ENCODE results near the gene HAGHL.

The HAGHL gene, protein sequence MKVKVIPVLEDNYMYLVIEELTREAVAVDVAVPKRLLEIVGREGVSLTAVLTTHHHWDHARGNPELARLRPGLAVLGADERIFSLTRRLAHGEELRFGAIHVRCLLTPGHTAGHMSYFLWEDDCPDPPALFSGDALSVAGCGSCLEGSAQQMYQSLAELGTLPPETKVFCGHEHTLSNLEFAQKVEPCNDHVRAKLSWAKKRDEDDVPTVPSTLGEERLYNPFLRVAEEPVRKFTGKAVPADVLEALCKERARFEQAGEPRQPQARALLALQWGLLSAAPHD

DNA sequence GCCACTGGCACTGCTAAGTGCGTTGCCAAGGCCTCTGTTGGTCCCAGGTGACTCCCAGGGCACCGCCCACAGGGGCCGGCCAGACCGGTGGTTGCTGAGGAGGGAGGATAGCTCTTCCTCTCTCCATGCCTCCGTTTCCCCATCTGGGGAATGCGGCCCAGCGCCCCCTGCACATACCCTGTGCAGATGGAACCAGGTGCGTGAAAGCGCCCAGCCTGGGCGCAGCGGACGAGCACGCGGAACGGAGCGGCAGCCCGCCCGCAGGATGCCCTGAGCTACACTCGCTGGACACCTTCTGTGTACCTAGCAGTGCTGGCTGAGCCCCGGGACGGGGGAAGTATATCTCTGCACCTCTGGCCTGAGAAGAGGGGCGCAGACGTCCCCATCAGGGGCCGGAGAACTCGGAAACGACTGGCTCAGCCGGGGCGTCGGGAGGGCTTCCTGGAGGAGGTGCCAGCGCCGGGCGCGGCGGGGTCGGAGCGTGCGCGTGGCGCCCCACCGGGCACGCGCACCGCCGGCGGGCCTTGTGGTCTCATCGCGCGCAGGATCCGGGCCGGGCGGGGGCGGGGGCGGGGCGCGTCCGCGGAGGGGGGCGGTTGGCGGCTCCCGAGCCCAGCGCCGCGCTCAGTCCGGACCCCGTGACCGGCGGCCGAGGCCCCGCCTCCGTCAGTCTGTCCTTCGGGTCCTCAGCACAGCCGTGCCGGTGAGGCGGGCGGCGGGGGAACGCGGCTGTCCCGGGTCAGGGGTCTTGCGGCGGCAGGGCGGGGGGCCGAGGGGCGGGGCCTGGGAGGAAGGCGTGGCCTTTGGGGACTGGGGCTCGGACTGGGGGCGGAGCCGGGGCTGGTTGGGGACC is at the start of gene HAGHL, which contains the start of gene CCDC78:
Gene HAGHL (plus strand): TSS at position 669 of the 853 bp plus-strand sequence. CDS start 404 bp downstream, outside the sequence.
Gene CCDC78 (minus strand): TSS at position 6 of the 853 bp plus-strand sequence. CDS start 76 bp downstream, outside the sequence.
- peak; percentile 21 to 65 for DNase-seq (ENCODE audit: low read depth in 2 of 2)

DNA sequence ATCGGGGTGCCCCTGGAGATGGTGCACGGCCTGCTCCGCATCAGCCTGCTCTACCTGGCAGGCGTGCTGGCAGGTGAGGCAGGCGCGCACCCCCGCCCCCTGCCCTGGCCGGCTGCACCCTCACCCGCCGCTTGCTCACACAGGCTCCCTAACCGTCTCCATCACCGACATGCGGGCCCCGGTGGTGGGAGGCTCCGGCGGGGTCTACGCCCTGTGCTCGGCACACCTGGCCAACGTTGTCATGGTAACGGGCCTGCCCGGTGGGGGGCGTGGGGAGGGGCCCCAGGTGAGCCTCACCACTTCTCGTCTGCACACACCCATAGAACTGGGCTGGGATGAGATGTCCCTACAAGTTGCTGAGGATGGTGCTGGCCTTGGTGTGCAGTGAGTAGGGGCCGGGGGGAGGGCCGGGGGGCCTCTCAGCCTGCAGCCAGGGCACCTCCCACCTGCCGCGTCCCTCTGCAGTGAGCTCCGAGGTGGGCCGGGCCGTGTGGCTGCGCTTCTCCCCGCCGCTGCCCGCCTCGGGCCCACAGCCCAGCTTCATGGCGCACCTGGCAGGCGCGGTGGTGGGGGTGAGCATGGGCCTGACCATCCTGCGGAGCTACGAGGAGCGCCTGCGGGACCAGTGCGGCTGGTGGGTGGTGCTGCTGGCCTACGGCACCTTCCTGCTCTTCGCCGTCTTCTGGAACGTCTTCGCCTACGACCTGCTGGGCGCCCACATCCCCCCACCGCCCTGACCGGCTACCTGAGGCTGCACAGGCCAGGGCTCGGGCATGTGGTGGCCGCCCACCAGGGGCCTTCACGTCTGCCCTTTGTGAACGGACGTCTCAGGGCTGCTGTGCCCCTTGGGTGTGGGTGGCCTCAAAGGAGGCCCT is 49.4 kb upstream of the HAGHL start:
- DNase-seq (ENCODE audit: low read depth in 2 of 2), result no peak

DNA sequence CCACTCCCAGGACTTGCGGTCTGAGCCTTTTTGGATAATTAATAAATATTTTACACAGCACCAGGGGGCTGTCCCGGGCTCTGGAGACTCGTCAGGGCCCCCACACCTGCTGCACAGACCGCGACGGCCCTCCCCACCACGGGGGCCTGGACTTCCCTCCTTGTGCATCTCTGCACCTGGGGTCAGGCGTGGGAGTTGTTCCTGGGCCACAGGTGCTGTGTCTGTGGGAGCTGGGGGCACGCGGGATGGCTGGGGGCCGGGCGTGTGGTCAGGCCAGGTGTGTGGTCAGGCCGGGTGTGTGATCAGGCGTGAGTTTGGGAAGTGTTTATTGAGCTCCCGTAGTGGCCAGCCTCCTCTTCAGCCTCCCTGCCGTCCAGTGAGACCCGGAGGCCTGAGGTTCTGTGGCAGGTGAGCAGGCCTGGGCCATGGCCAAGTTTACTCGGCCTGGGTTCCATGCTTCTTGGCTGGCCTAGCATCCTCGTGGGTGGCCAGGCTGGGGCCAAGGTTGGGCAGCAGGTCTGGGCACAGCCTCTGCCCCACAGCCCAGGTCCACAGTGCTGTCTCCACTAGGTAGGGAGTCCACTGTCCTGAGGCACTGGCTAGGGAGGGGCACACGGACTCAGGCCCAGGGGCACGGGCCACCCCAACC is 48.6 kb upstream of the HAGHL start:
- no peak for DNase-seq (ENCODE audit: low read depth in 2 of 2)

GRCh38 chr16:678858-679813 is 47.8 kb upstream of the HAGHL start:
- peak in 1 of 2 donors; percentile 43 for DNase-seq (ENCODE audit: low read depth in 2 of 2)

DNA sequence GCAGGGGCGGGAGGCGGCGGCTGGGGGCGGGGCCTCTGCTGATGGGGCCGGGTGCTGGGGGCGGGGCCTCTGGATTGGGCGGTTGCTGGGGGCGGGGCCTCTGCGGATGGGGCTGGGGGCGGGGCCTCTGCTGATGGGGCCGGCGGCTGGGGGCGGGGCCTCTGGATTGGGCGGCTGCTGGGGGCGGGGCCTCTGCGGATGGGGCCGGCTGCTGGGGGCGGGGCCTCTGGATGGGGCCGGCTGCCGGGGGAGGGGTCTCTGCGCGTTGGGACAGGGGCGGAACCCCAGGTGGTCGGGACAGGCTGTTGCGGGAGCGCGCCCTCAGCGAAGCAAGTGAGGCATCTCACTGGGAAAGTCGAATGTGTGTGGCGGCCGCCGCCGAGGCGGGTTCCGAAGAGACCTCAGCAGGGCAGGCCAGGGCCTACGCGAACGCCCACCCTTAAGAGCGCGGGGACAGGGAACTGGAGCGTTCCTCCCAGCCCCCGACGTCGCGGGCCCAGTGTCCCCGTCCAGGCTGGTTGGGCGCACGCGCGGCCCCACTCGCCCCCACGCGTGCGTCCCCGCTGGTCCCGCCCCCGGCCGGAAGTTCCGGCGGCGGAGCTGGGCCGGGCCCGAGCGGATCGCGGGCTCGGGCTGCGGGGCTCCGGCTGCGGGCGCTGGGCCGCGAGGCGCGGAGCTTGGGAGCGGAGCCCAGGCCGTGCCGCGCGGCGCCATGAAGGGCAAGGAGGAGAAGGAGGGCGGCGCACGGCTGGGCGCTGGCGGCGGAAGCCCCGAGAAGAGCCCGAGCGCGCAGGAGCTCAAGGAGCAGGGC is 46.9 kb upstream of the HAGHL start, which contains the start of gene STUB1:
Gene STUB1 (plus strand): TSS at position 597 of the 811 bp plus-strand sequence. CDS start 116 bp downstream, at position 713.
- DNase-seq (ENCODE audit: low read depth in 2 of 2), result peak; percentile 74 to 85

DNA sequence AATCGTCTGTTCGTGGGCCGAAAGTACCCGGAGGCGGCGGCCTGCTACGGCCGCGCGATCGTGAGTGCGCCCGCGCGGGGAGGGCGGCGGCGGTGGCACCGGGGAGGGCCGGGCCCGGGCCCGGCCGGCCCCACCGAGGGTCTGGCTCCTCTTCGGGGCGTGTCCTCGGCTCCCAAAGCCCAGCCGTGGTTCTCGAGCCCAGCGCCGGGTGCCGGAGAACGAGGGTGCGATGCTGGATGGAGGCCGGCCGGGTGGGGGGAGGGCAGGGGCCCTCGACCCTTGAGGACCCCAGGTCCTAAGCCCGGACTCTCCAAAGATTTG is 46.3 kb upstream of the HAGHL start:
- DNase-seq (ENCODE audit: low read depth in 2 of 2), result no peak

- no peak for DNase-seq (ENCODE audit: low read depth in 2 of 2)
These were observed 45.8 kb upstream of the HAGHL start for GRCh38 chr16:680967-681745.

DNA sequence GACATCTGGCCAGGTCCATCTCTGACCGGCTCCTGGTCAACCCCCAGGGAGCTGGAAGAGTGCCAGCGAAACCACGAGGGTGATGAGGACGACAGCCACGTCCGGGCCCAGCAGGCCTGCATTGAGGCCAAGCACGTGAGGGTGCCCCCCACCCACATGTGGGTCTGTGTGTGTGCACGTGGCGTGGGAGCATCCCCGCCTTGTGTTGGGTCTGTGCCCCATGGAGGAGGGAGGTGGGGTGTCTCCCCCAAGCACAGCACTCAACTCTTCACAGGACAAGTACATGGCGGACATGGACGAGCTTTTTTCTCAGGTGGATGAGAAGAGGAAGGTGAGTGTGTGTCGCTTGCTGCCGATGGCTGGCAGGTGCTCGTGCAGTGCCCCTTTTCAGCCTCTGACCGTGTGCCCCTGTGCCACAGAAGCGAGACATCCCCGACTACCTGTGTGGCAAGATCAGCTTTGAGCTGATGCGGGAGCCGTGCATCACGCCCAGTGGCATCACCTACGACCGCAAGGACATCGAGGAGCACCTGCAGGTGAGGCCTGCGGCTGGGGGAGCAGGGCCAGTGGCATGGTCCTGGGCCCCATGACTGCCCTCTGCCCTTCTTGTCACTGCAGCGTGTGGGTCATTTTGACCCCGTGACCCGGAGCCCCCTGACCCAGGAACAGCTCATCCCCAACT is 45.0 kb upstream of the HAGHL start:
- no peak for DNase-seq (ENCODE audit: low read depth in 2 of 2)

GRCh38 chr16:682493-683395 is 44.2 kb upstream of the HAGHL start:
- DNase-seq (ENCODE audit: low read depth in 2 of 2), result no peak

- DNase-seq (ENCODE audit: low read depth in 2 of 2), result no peak
These were observed 43.4 kb upstream of the HAGHL start for GRCh38 chr16:683396-684070.

DNA sequence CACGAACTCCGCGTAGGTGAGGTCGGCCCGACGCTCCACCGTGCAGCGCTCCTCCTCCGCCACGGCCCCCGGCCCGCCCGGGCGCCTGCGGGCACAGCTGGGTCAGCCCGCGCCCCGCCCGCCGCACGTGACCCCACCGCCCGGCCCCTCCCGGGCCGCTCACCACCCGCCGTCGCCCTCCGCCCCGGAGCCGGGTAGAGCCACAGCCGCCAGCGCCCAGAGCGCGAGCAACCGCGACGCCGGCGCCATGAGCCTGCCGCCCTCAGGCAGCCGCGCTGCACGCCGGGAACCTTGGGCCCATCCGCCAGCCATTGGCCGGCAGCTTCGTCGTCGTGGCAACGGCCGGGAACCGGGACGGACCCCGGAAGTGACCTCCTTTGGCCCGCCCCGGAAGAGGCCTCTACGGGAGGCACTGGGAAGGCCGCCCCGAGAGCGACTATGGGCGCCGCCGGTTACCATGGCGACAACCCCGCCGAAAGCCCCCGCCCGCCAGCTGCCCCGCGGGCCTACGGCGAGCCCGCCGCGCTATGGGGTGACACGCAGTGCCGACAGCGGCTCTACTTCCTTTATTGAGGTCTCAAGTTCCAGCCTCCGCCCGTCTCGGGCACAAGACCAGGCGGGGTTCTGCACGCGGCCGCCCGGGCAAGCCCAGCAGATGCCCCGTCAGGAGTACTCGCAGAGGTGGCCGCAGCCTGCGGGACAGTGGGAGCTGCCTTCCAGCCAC is 42.7 kb upstream of the HAGHL start, which contains the start of gene JMJD8:
Gene JMJD8 (minus strand): TSS at position 264 of the 724 bp plus-strand sequence. CDS start 15 bp downstream, at position 249.
- DNase-seq (ENCODE audit: low read depth in 2 of 2), result peak; percentile 89 to 97

DNA sequence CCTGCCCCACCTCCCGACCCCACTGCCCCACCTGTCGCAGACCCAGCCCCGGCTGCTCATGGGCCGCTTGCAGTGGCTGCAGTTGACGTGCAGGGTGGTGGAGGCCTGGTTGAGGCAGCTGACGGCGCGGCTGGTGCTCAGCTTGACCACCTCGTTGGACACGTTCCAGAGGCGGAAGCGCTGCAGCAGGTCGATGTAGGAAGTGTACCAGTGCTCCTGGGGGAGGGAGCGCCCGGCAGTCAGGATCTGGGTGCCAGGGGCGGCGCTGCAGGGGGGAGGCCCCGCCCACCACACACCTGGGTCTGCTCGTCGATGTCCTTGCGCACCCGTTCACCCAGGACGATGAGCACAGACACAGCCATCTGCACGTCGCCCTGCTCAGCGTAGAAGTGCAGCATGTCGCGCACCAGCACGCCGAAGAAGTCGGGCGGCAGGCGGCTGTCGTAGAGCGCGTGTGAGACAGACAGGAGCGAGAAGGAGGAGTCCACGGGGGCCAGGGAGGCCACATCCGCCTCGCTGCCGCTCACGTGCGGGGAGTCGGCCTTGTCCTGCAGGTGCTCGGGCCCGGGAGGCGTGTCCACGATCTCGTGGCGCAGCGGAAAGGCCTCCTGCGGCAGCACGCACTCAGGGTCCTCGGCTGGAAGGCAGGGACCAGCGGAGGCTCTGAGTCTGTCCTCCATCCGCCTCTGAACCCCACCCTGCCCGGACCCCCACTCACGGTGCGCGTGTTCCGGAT is 41.8 kb upstream of the HAGHL start:
- DNase-seq (ENCODE audit: low read depth in 2 of 2), result no peak

DNA sequence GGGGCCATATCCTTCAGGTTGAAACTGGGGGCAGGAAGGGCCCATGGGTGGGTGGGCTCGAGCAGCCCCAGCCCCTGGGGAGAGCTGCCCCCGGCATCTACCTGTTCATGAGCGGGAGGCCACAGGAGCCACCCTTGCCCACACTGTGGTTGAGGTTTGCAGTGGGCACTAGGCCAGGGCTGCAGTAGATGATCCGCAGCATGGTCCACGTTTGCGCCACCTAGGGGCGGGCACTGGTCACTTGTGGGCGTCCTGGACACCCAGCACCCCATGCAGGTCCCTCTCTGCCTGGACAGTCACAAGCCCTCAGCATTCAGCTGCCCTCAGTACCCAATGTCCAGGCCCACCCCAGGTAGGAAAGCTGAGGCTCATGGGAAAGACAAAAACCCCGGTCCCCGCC is 40.9 kb upstream of the HAGHL start:
- DNase-seq (ENCODE audit: low read depth in 2 of 2), result no peak

- no peak for DNase-seq (ENCODE audit: low read depth in 2 of 2)
These were observed 40.2 kb upstream of the HAGHL start for GRCh38 chr16:686459-687260.

Data from stimulated activated CD8-positive, alpha-beta memory T cell treated with anti-CD3 and anti-CD28 coated beads, Interleukin-7, amount 100 ng/mL, for 4 hours (primary cell).